Measurements from ENCODE around the gene FGF12.

- no peak for TF ChIP-seq CTCF (IDR thresholded peaks at IDR 0.05; ENCODE audit: low read length)
- no peak for TF ChIP-seq EZH2 (IDR thresholded peaks at IDR 0.05; ENCODE audit: borderline replicate concordance, low read length)
Observed at GRCh38 chr3:192719964-192720363, 7.4 kb downstream of the FGF12 start.
